IMR-90 (cell line): Measurements from ENCODE around the gene IRAK3. TPM values are rescaled to one million over a fixed set of nuclear protein-coding genes. Genes with fewer than 3 reads are reported as not detected.

Source experiments
- ATAC-seq: fragments of 200-7000 bp; cut with Tn5 transposase; 2 replicates; pipeline ENCODE4 v1.9.1; 2020; ENCODE audit warnings: low read depth, mild to moderate bottlenecking, moderate library complexity
- BruUV-seq: library from RNA; stranded (reverse); fragments of 400-500 nt; replicated peaks from 2 replicates; lab custom pipeline; 2021; lab: Mats Ljungman, UMichigan
- CTCF ChIA-PET: fragments of 300-600 bp; formaldehyde crosslinking; extraction: SDS; loops from one replicate; lab custom pipeline; 2021; ENCODE audit warnings: antibody characterized with exemption; lab: Yijun Ruan, JAX
- POLR2A ChIA-PET: fragments of 300-600 bp; sonication (Branson Sonifier 250); formaldehyde crosslinking; loops from one replicate; lab custom pipeline; 2022; ENCODE audit warnings: antibody characterized with exemption; ENCODE audit not compliant: unreplicated experiment; lab: Charles Lee
- DNase-seq: peaks from one replicate; pipeline ENCODE4 v3.0.0; 2013
- H2AFZ ChIP-seq: replicated peaks from 2 replicates; pipeline ENCODE3; 2013; ENCODE audit warnings: low read length, mild to moderate bottlenecking; ENCODE audit not compliant: poor library complexity
- H2AK5ac ChIP-seq: 2 replicates; pipeline ENCODE4 v1.6.1; 2013; ENCODE audit warnings: low read depth, low read length, inconsistent platforms
- H2AK9ac ChIP-seq: replicated peaks from 2 replicates; pipeline ENCODE3; 2013; ENCODE audit warnings: mild to moderate bottlenecking, low read depth, low read length, moderate library complexity; ENCODE audit not compliant: poor library complexity
- H2BK120ac ChIP-seq: 2 replicates; pipeline ENCODE4 v1.6.1; 2013; ENCODE audit warnings: low read depth, low read length, inconsistent platforms
- H2BK15ac ChIP-seq: 3 replicates; pipeline ENCODE4 v1.6.1; 2013; ENCODE audit warnings: low read depth, low read length, inconsistent platforms
- H2BK20ac ChIP-seq: 2 replicates; pipeline ENCODE4 v1.6.1; 2013; ENCODE audit warnings: low read depth, mild to moderate bottlenecking, inconsistent platforms, low read length, moderate library complexity
- H2BK5ac ChIP-seq: 2 replicates; pipeline ENCODE4 v1.6.1; 2013; ENCODE audit warnings: mild to moderate bottlenecking, low read depth, low read length, inconsistent platforms; ENCODE audit not compliant: poor library complexity, severe bottlenecking
- H3K14ac ChIP-seq: replicated peaks from 2 replicates; pipeline ENCODE4 v1.6.1; 2013; ENCODE audit warnings: low read depth, low read length, inconsistent platforms
- H3K18ac ChIP-seq: 2 replicates; pipeline ENCODE4 v1.6.1; 2013; ENCODE audit warnings: low read depth, low read length, control low read depth
- H3K23ac ChIP-seq: 2 replicates; pipeline ENCODE4 v1.6.1; 2013; ENCODE audit warnings: low read depth, low read length, inconsistent platforms
- H3K27ac ChIP-seq: 2 replicates; pipeline ENCODE4 v1.5.1; 2013; ENCODE audit warnings: mild to moderate bottlenecking, control low read depth, low read length; ENCODE audit not compliant: insufficient read depth
- H3K27me3 ChIP-seq: 2 replicates; pipeline ENCODE4 v1.6.1; 2013; ENCODE audit warnings: low read length; ENCODE audit not compliant: control insufficient read depth, insufficient read depth
- H3K36me3 ChIP-seq: 2 replicates; pipeline ENCODE4 v1.6.1; 2013; ENCODE audit warnings: low read length, mixed read lengths; ENCODE audit not compliant: control insufficient read depth, insufficient read depth
- H3K4ac ChIP-seq: 2 replicates; pipeline ENCODE4 v1.6.1; 2013; ENCODE audit warnings: low read depth, low read length, inconsistent platforms
- H3K4me1 ChIP-seq: 2 replicates; pipeline ENCODE4 v1.6.1; 2013; ENCODE audit warnings: low read length, mixed read lengths; ENCODE audit not compliant: control insufficient read depth, insufficient read depth
- H3K4me2 ChIP-seq: 2 replicates; pipeline ENCODE4 v1.6.1; 2013; ENCODE audit warnings: low read depth, mild to moderate bottlenecking, control low read depth, low read length, moderate library complexity
- H3K4me3 ChIP-seq: 2 replicates; pipeline ENCODE4 v1.5.1; 2013; ENCODE audit warnings: low read depth, mild to moderate bottlenecking, control low read depth, low read length, moderate library complexity; ENCODE audit not compliant: insufficient read depth
- H3K56ac ChIP-seq: 2 replicates; pipeline ENCODE4 v1.6.1; 2013; ENCODE audit warnings: low read length, inconsistent platforms; ENCODE audit not compliant: insufficient read depth; ENCODE audit errors: extremely low read depth
- H3K79me1 ChIP-seq, 2 experiments: 2 replicates each; pipeline ENCODE4 v1.6.1; 2013; ENCODE audit warnings: low read length in 2 of 2, inconsistent platforms in 1 of 2, low read depth in 1 of 2
- H3K9ac ChIP-seq: 2 replicates; pipeline ENCODE4 v1.6.1; 2013; ENCODE audit warnings: low read depth, low read length, control low read depth
- H3K9me1 ChIP-seq: 2 replicates; pipeline ENCODE4 v1.6.1; 2013; ENCODE audit warnings: low read length, inconsistent platforms; ENCODE audit not compliant: insufficient read depth
- H3K9me3 ChIP-seq: 2 replicates; pipeline ENCODE4 v1.6.1; 2013; ENCODE audit warnings: low read length; ENCODE audit not compliant: control insufficient read depth, insufficient read depth
- H4K20me1 ChIP-seq: 2 replicates; pipeline ENCODE4 v1.6.1; 2013; ENCODE audit warnings: low read length, inconsistent platforms; ENCODE audit not compliant: insufficient read depth
- H4K5ac ChIP-seq: 2 replicates; pipeline ENCODE4 v1.6.1; 2013; ENCODE audit warnings: mild to moderate bottlenecking, low read depth, low read length, control low read depth
- H4K8ac ChIP-seq, 2 experiments: 2 replicates each; pipeline ENCODE4 v1.6.1; 2013; ENCODE audit warnings: low read depth in 2 of 2, low read length in 2 of 2, control low read depth in 1 of 2, inconsistent platforms in 1 of 2
- H4K91ac ChIP-seq: 2 replicates; pipeline ENCODE4 v1.6.1; 2013; ENCODE audit warnings: low read depth, low read length, inconsistent platforms; ENCODE audit not compliant: insufficient read depth
- BHLHE40 ChIP-seq: fragments of 150-350 bp; IDR thresholded peaks from 2 replicates; pipeline ENCODE4 v1.6.1; 2016; ENCODE audit warnings: mild to moderate bottlenecking, low read depth, low read length
- CEBPB ChIP-seq: IDR thresholded peaks from 2 replicates; pipeline ENCODE4 v1.6.1; 2012; ENCODE audit warnings: low read depth, low read length, improper control_type of control experiment
- ELK1 ChIP-seq: fragments of 150-350 bp; IDR thresholded peaks from 2 replicates; pipeline ENCODE4 v1.6.1; 2016; ENCODE audit warnings: low read depth, mild to moderate bottlenecking, low read length, moderate library complexity, borderline replicate concordance
- MAFK ChIP-seq: IDR thresholded peaks from 2 replicates; pipeline ENCODE4 v1.6.1; 2012; ENCODE audit warnings: low read depth, low read length, improper control_type of control experiment
- RAD21 ChIP-seq: IDR thresholded peaks from 2 replicates; pipeline ENCODE4 v1.6.1; 2012; ENCODE audit warnings: low read length, improper control_type of control experiment
- RCOR1 ChIP-seq: IDR thresholded peaks from 2 replicates; pipeline ENCODE4 v1.6.1; 2012; ENCODE audit warnings: mild to moderate bottlenecking, low read length, improper control_type of control experiment; ENCODE audit not compliant: insufficient replicate concordance
- SMC3 ChIP-seq: fragments of 150-350 bp; IDR thresholded peaks from 2 replicates; pipeline ENCODE4 v1.6.1; 2016; ENCODE audit warnings: low read depth, mild to moderate bottlenecking, antibody characterized with exemption, low read length, moderate library complexity
- USF2 ChIP-seq: fragments of 150-350 bp; IDR thresholded peaks from 2 replicates; pipeline ENCODE4 v1.6.1; 2017; ENCODE audit warnings: mild to moderate bottlenecking, antibody characterized with exemption, low read length, low read depth
- WGBS, 2 experiments: methylation state at CpG; one replicate each; pipeline versions ENCODE4 v1.1.5 to v1.1.7; 2013; ENCODE audit warnings: missing lambda C conversion rate in 2 of 2; ENCODE audit not compliant: insufficient read length in 1 of 2; ENCODE audit errors: extremely low coverage in 2 of 2; 5-methylcytosine and 5-hydroxymethylcytosine counted together
- dilution Hi-C: fragments of 300-500 bp; cut with HindIII; formaldehyde crosslinking; loops from one replicate; pipeline ENCODE4 v1.14.3; 2018; ENCODE audit warnings: low sequenced_read_pairs; ENCODE audit not compliant: unreplicated experiment
- in situ Hi-C: fragments of 300-500 bp; cut with MboI; formaldehyde crosslinking; loops from 3 replicates; pipeline ENCODE4 v1.14.3; 2019; ENCODE audit warnings: low sequenced_read_pairs, inconsistent platforms, mixed read lengths
- intact Hi-C: fragments of 100-400 bp; cut with micrococcal nuclease; formaldehyde crosslinking; loops from 2 replicates; pipeline ENCODE4 v1.10.0; 2022
- polyA plus RNA-seq, 3 experiments: library from polyadenylated mRNA; depleted of rRNA; stranded (reverse); fragments of >200 nt; gene quantifications; 2 replicates each; pipeline ENCODE4 v1.2.3, GENCODE V29; 2012; ENCODE audit warnings: low replicate concordance in 1 of 3
- total RNA-seq: library from RNA; depleted of rRNA; stranded (reverse); fragments of >200 nt; gene quantifications from 2 replicates; pipeline ENCODE4 v1.2.3, GENCODE V29; 2012

Gene IRAK3
- total and polyA plus RNA-seq, 2 of the 4 experiments (the other 2 are of a cell fraction) = 0.53 to 0.72 TPM

- Histone ChIP-seq H3K4ac (peak overlapping the region; percentile 29), H3K27me3 (no peaks in the 10 kb centered on the region; the same call in 1 of the 2 replicates), H4K20me1 (no peaks in the 10 kb centered on the region), H3K14ac (peak overlapping the region; percentile 45), H3K4me1 (no peaks in the 10 kb centered on the region; the same call in 1 of the 2 replicates), H3K23ac (peak overlapping the region; percentile 85; the same call in 1 of the 2 replicates), H3K9me1 (no peaks in the 10 kb centered on the region), H4K91ac (no peak overlapping the region; the same call in 1 of the 2 replicates), H3K18ac (no peak overlapping the region), H4K8ac (peak overlapping the region; percentile 11 to 55; a peak in 2 of 4 replicates), H3K56ac (no peak overlapping the region), H3K27ac (no peak overlapping the region), H2BK5ac (no peak overlapping the region), H2AK9ac (peak overlapping the region; percentile 79), H2AK5ac (no peak overlapping the region), H2AFZ (peak overlapping the region; percentile 97), H2BK20ac (no peak overlapping the region), H3K4me3 (peak overlapping the region; percentile 54), H2BK15ac (no peak overlapping the region), H3K79me1 (no peaks in the 10 kb centered on the region), H4K5ac (no peak overlapping the region), H3K9me3 (no peaks in the 10 kb centered on the region), H3K9ac (0 out of 2 replicates have a peak overlapping the region, but pooled peaks have one; percentile 1), H3K36me3 (no peaks in the 10 kb centered on the region), H3K4me2 (peak overlapping the region; percentile 26), H2BK120ac (peak overlapping the region; percentile 49)
- ChIA-PET POLR2A (no interaction called here), CTCF (interaction anchor here (0.7 kb wide), 1 partner anchor 29 kb away, joined by 3 read pairs; no protein-coding TSS in a partner anchor)
- dilution Hi-C loops = no loop called here
- WGBS, 2 experiments = no CpG with 5 or more reads among the region's 18 CpGs
- intact Hi-C loops = no loop called here
- no TSS peak for BruUV-seq
- TF ChIP-seq RAD21 = no peak
- no peak for TF ChIP-seq CEBPB
- TF ChIP-seq MAFK = no peak
- no peak for TF ChIP-seq BHLHE40
- TF ChIP-seq ELK1 = no peak
- no peak for TF ChIP-seq RCOR1
- no peak for TF ChIP-seq SMC3
- no peak for TF ChIP-seq USF2
- DNase-seq = no peak
- ATAC-seq = no peak
- in situ Hi-C loops = no loop called here
Measured at GRCh38 chr12:66189486-66189843, 451 bp downstream of the IRAK3 start.
